HCT116 (cell line): ENCODE results near the gene DAPL1. TPM values are rescaled to one million over a fixed set of nuclear protein-coding genes. Genes with fewer than 3 reads are reported as not detected.

Source experiments
- ATAC-seq: fragments of 200-7000 bp; cut with Tn5 transposase; 2 replicates; pipeline ENCODE4 v1.9.1; 2020; ENCODE audit warnings: mild to moderate bottlenecking, moderate library complexity
- BruUV-seq: library from RNA; stranded (reverse); fragments of 400-500 nt; replicated peaks from 2 replicates; lab custom pipeline; 2021; lab: Mats Ljungman, UMichigan
- CTCF ChIA-PET: fragments of 300-600 bp; sonication (Branson Sonifier 250); formaldehyde crosslinking; loops from one replicate; lab custom pipeline; 2021; ENCODE audit warnings: antibody characterized with exemption; lab: Charles Lee
- POLR2A ChIA-PET: fragments of 300-600, 350-600 bp; sonication (Branson Sonifier 250); formaldehyde crosslinking; loops from one replicate; lab custom pipeline; 2021; ENCODE audit warnings: antibody characterized with exemption; lab: Charles Lee
- RAD21 ChIA-PET, 2 experiments: fragments of 300-600 bp; sonication (Branson Sonifier 250); formaldehyde crosslinking; loops; one replicate each; lab custom pipeline; 2023; ENCODE audit warnings: low total read pairs in 2 of 2; ENCODE audit not compliant: uncharacterized antibody in 2 of 2, unreplicated experiment in 2 of 2, low non-redundant PET in 1 of 2; lab: Charles Lee
- DNase-seq: peaks from one replicate; pipeline ENCODE4 v3.0.0-alpha.2; 2010; ENCODE audit warnings: low read depth, low spot score
- H2AFZ ChIP-seq: fragments of 200-600 bp; shearing (Covaris generic), sonication (generic); 2 replicates; pipeline ENCODE4 v1.6.1; 2017; ENCODE audit warnings: low read depth, mixed run types, mixed read lengths, antibody characterized with exemption, low read length; ENCODE audit not compliant: poor library complexity, severe bottlenecking
- H3K27ac ChIP-seq: 2 replicates; pipeline ENCODE4 v1.5.1; 2012; ENCODE audit warnings: low read depth, low read length
- H3K27me3 ChIP-seq: fragments of 200-600 bp; sonication (generic); 2 replicates; pipeline ENCODE4 v1.6.1; 2016; ENCODE audit warnings: mixed run types, low read length, mixed read lengths; ENCODE audit not compliant: insufficient read depth
- H3K36me3 ChIP-seq, 2 experiments: fragments of 200-500 bp in 1 of 2; fragments of 200-600 bp in 1 of 2; sonication (Bioruptor generic) in 1 of 2; sonication (generic) in 1 of 2; 2 replicates each; pipeline versions ENCODE4 v1.5.1 to v1.6.1; 2014 to 2016; ENCODE audit warnings: low read length in 2 of 2, inconsistent platforms in 1 of 2, mixed read lengths in 1 of 2, mixed run types in 1 of 2; ENCODE audit not compliant: insufficient read depth in 2 of 2, control insufficient read depth in 1 of 2
- H3K4me1 ChIP-seq, 2 experiments: fragments of 200-600 bp in 1 of 2; sonication (generic) in 1 of 2; 2 replicates each; pipeline versions ENCODE4 v1.5.1 to v1.6.1; 2012 to 2017; ENCODE audit warnings: low read length in 2 of 2, inconsistent platforms in 1 of 2, mild to moderate bottlenecking in 1 of 2, mixed read lengths in 1 of 2, mixed run types in 1 of 2, moderate library complexity in 1 of 2; ENCODE audit not compliant: insufficient read depth in 2 of 2, control insufficient read depth in 1 of 2
- H3K4me2 ChIP-seq: fragments of 200-600 bp; sonication (generic); 2 replicates; pipeline ENCODE4 v1.6.1; 2017; ENCODE audit warnings: mixed run types, low read length, mixed read lengths
- H3K4me3 ChIP-seq, 2 experiments: fragments of 200-600 bp in 1 of 2; sonication (generic) in 1 of 2; replicated peaks in 1 of 2; 2 replicates each; pipeline ENCODE4 v1.5.1; 2011 to 2016; ENCODE audit warnings: low read length in 2 of 2, control low read depth in 1 of 2, low read depth in 1 of 2, mild to moderate bottlenecking in 1 of 2, mixed read lengths in 1 of 2, mixed run types in 1 of 2
- H3K79me2 ChIP-seq: fragments of 200-600 bp; sonication (generic); 2 replicates; pipeline ENCODE4 v1.6.1; 2017; ENCODE audit warnings: mild to moderate bottlenecking, mixed run types, low read length, moderate library complexity, mixed read lengths; ENCODE audit not compliant: insufficient read depth
- H3K9ac ChIP-seq: fragments of 200-600 bp; sonication (generic); 2 replicates; pipeline ENCODE4 v1.6.1; 2016; ENCODE audit warnings: low read length, mixed read lengths
- H3K9me2 ChIP-seq: fragments of 200-600 bp; sonication (generic), shearing (Covaris generic); 2 replicates; pipeline ENCODE4 v1.6.1; 2017; ENCODE audit warnings: mixed run types, mild to moderate bottlenecking, moderate library complexity; ENCODE audit not compliant: insufficient read depth
- H3K9me3 ChIP-seq, 2 experiments: fragments of 200-500 bp in 1 of 2; fragments of 200-600 bp in 1 of 2; sonication (Bioruptor generic) in 1 of 2; sonication (generic) in 1 of 2; 2 replicates each; pipeline ENCODE4 v1.6.1; 2014 to 2017; ENCODE audit warnings: low read length in 2 of 2, mixed read lengths in 2 of 2, inconsistent platforms in 1 of 2, low read depth in 1 of 2, mild to moderate bottlenecking in 1 of 2, mixed run types in 1 of 2, moderate library complexity in 1 of 2; ENCODE audit not compliant: control insufficient read depth in 1 of 2, insufficient read depth in 1 of 2
- H4K20me1 ChIP-seq: fragments of 200-600 bp; sonication (generic), shearing (Covaris generic); 2 replicates; pipeline ENCODE4 v1.6.1; 2017; ENCODE audit warnings: mixed run types, mild to moderate bottlenecking, moderate library complexity; ENCODE audit not compliant: insufficient read depth
- ATF3 ChIP-seq: IDR thresholded peaks from 2 replicates; pipeline ENCODE4 v1.6.1; 2012
- CBX3 ChIP-seq: IDR thresholded peaks from 2 replicates; pipeline ENCODE4 v1.6.1; 2012; ENCODE audit warnings: low read depth
- CTCF ChIP-seq, 3 experiments: fragments of 200-600 bp in 1 of 3; sonication (generic) in 1 of 3; IDR thresholded peaks in 2 of 3; conservative IDR thresholded peaks in 1 of 3; 2 replicates each; pipeline ENCODE4 v1.5.1; 2012 to 2017; ENCODE audit warnings: low read depth in 2 of 3, low read length in 2 of 3, antibody characterized with exemption in 1 of 3, borderline replicate concordance in 1 of 3, control low read depth in 1 of 3, mild to moderate bottlenecking in 1 of 3, mixed read lengths in 1 of 3, mixed run types in 1 of 3, moderate library complexity in 1 of 3; ENCODE audit not compliant: insufficient read depth in 1 of 3
- EGR1 ChIP-seq: IDR thresholded peaks from 2 replicates; pipeline ENCODE4 v1.6.1; 2012; ENCODE audit warnings: low read depth
- ELF1 ChIP-seq: IDR thresholded peaks from 2 replicates; pipeline ENCODE4 v1.6.1; 2012; ENCODE audit warnings: low read depth, borderline replicate concordance
- EZH2phosphoT487 ChIP-seq: fragments of 200-600 bp; IDR thresholded peaks from 2 replicates; pipeline ENCODE4 v1.6.1; 2018; ENCODE audit warnings: antibody characterized with exemption, borderline replicate concordance
- FOSL1 ChIP-seq: IDR thresholded peaks from 2 replicates; pipeline ENCODE4 v1.6.1; 2012; ENCODE audit warnings: low read depth
- JUND ChIP-seq: IDR thresholded peaks from 2 replicates; pipeline ENCODE4 v1.6.1; 2012
- MAX ChIP-seq: IDR thresholded peaks from 2 replicates; pipeline ENCODE4 v1.6.1; 2012
- POLR2A ChIP-seq: IDR thresholded peaks from 2 replicates; pipeline ENCODE4 v1.7.0; 2011; ENCODE audit warnings: borderline replicate concordance; ENCODE audit not compliant: insufficient read depth, insufficient read length; ENCODE audit errors: extremely low read depth
- POLR2AphosphoS5 ChIP-seq: IDR thresholded peaks from 2 replicates; pipeline ENCODE4 v1.6.1; 2011; ENCODE audit warnings: mild to moderate bottlenecking, low read depth, low read length, moderate library complexity
- RAD21 ChIP-seq: IDR thresholded peaks from 2 replicates; pipeline ENCODE4 v1.6.1; 2012; ENCODE audit warnings: low read depth, mild to moderate bottlenecking
- SIN3A ChIP-seq: IDR thresholded peaks from 2 replicates; pipeline ENCODE4 v1.6.1; 2012; ENCODE audit warnings: low read depth
- SP1 ChIP-seq: IDR thresholded peaks from 2 replicates; pipeline ENCODE4 v1.6.1; 2012; ENCODE audit warnings: low read depth
- YY1 ChIP-seq: IDR thresholded peaks from 2 replicates; pipeline ENCODE4 v1.6.1; 2011; ENCODE audit warnings: low read length, low read depth, moderate library complexity, mild to moderate bottlenecking; ENCODE audit not compliant: insufficient replicate concordance; ENCODE audit errors: extremely low read depth
- ZBTB33 ChIP-seq: IDR thresholded peaks from 2 replicates; pipeline ENCODE4 v1.6.1; 2011; ENCODE audit warnings: mild to moderate bottlenecking, low read length, moderate library complexity; ENCODE audit not compliant: insufficient replicate concordance; ENCODE audit errors: extremely low read depth
- ZFX ChIP-seq: fragments of 450-650 bp; IDR thresholded peaks from 2 replicates; pipeline ENCODE4 v1.6.1; 2017
- ZNF274 ChIP-seq: fragments of 200-500 bp; sonication (Bioruptor generic); IDR thresholded peaks from 2 replicates; pipeline ENCODE4 v1.6.1; 2014; ENCODE audit warnings: mild to moderate bottlenecking, low read depth, low read length, inconsistent platforms
- intact Hi-C: fragments of 100-400 bp; cut with micrococcal nuclease; formaldehyde crosslinking; loops from 2 replicates; pipeline ENCODE4 v1.10.0; 2022
- total RNA-seq: library from RNA; stranded (reverse); gene quantifications from one replicate; pipeline ENCODE4 v1.2.1, GENCODE V29; 2021; ENCODE audit not compliant: unreplicated experiment

Gene DAPL1
- total RNA-seq, 1 experiment from 2014 or later, result not detected

- Histone ChIP-seq H2AFZ (no peak overlapping the region), H3K4me3 (no peak overlapping the region), H3K27me3 (no peaks in the 10 kb centered on the region), H3K27ac (no peak overlapping the region), H3K79me2 (no peaks in the 10 kb centered on the region)
- RAD21 ChIA-PET, result no interaction called here
- intact Hi-C loops, result no loop called here
- no TSS peak for BruUV-seq
- TF ChIP-seq POLR2A, result no peak
- no peak for TF ChIP-seq EZH2phosphoT487
- no peak for TF ChIP-seq POLR2AphosphoS5
- TF ChIP-seq SIN3A, result no peak
- TF ChIP-seq YY1, result no peak
- no peak for TF ChIP-seq EGR1
- TF ChIP-seq RAD21, result no peak
- TF ChIP-seq, all 23 proteins: peak for 0
- Histone ChIP-seq H3K36me3 (no peaks in the 10 kb centered on the region), H4K20me1 (no peaks in the 10 kb centered on the region), H3K9me3 (no peaks in the 10 kb centered on the region), H3K4me2 (no peak overlapping the region), H3K9me2 (no peaks in the 10 kb centered on the region), H3K4me1 (no peaks in the 10 kb centered on the region), H3K9ac (no peak overlapping the region)
- CTCF ChIA-PET, result interaction anchor here (1.0 kb wide), 1 partner anchor 8 kb away, joined by 4 read pairs; no protein-coding TSS in a partner anchor
- POLR2A ChIA-PET, result no interaction called here
- ATAC-seq, result no peak
- DNase-seq, result no peak
Observed at GRCh38 chr2:158762336-158762735, 32.8 kb upstream of the DAPL1 start.

- ChIA-PET RAD21 (no interaction called here), CTCF (interaction anchor here (1.7 kb wide), 1 partner anchor 12 kb away, joined by 3 read pairs; no protein-coding TSS in a partner anchor), POLR2A (no interaction called here)
- Histone ChIP-seq H3K79me2 (no peaks in the 10 kb centered on the region), H3K36me3 (no peaks in the 10 kb centered on the region), H2AFZ (no peak overlapping the region), H3K4me2 (no peak overlapping the region), H3K4me1 (no peaks in the 10 kb centered on the region), H3K9ac (no peak overlapping the region), H3K27me3 (no peaks in the 10 kb centered on the region), H3K4me3 (no peak overlapping the region), H3K9me3 (peaks cover 0 to 6% of the 10 kb centered on the region in 2 experiments; a peak in 1 of 4 replicates), H4K20me1 (no peaks in the 10 kb centered on the region), H3K27ac (no peak overlapping the region), H3K9me2 (no peaks in the 10 kb centered on the region)
- ATAC-seq (no peak), DNase-seq (no peak)
- intact Hi-C loops, result no loop called here
- no TSS peak for BruUV-seq
- TF ChIP-seq CTCF (IDR thresholded peaks at IDR 0.05 in 2 of 3, conservative IDR thresholded peaks at IDR 0.05 in 1 of 3; ENCODE audit: borderline replicate concordance in 1 of 3, insufficient read depth in 1 of 3, low read depth in 2 of 3, low read length in 2 of 3) (no peak), SIN3A (no peak), ZNF274 (no peak), FOSL1 (no peak), ATF3 (no peak), SP1 (no peak), MAX (no peak), CBX3 (no peak), ZBTB33 (no peak), ZFX (no peak), EGR1 (no peak), ELF1 (no peak), POLR2A (no peak), RAD21 (no peak), JUND (no peak)
Observed at GRCh38 chr2:158766524-158766923, 28.6 kb upstream of the DAPL1 start.
